OCI-LY7 (cell line): Measurements from ENCODE around the gene OR1K1.

ENCODE experiments used
- EZH2phosphoT487 ChIP-seq: fragments of 200-600 bp; sonication (generic); IDR thresholded peaks from 2 replicates; pipeline ENCODE4 v1.6.1; 2018; ENCODE audit warnings: low read depth, borderline replicate concordance, mild to moderate bottlenecking, mixed run types, antibody characterized with exemption, low read length, moderate library complexity, mixed read lengths
- TF ChIP-seq, protein P1 (sequence below): fragments of 200-600 bp; sonication (generic); conservative IDR thresholded peaks from 2 replicates; pipeline ENCODE4 v1.5.1; 2014; ENCODE audit warnings: mild to moderate bottlenecking, antibody characterized with exemption, low read length, moderate library complexity, mixed read lengths

DNA sequence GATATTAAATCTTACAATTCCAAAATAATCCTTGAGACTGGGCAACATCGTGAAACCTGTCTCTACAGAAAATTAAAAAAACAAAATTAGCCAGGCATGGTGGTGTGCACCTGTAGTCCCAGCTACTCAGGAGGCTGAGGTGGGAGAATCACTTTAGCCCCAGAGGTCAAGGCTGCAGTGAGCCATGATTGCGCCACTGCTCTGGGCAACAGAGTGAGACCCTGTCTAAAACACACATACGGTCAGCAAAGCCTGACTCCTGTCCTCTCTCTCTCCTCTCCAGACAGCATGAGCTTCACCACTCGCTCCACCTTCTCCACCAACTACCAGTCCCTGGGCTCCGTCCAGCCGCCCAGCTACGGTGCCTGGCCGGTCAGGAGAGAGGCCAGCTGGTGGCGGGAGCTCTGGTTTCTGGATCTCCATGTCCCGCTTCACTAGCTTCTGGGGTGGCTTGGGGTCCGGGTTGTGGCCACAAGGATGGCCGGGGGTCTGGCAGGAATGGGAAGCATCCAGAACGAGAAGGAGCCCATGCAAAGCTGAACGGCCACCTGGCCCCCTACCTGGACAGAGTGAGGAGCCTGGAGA is 37.4 kb downstream of the OR1K1 start:
- TF ChIP-seq, protein P1, sequence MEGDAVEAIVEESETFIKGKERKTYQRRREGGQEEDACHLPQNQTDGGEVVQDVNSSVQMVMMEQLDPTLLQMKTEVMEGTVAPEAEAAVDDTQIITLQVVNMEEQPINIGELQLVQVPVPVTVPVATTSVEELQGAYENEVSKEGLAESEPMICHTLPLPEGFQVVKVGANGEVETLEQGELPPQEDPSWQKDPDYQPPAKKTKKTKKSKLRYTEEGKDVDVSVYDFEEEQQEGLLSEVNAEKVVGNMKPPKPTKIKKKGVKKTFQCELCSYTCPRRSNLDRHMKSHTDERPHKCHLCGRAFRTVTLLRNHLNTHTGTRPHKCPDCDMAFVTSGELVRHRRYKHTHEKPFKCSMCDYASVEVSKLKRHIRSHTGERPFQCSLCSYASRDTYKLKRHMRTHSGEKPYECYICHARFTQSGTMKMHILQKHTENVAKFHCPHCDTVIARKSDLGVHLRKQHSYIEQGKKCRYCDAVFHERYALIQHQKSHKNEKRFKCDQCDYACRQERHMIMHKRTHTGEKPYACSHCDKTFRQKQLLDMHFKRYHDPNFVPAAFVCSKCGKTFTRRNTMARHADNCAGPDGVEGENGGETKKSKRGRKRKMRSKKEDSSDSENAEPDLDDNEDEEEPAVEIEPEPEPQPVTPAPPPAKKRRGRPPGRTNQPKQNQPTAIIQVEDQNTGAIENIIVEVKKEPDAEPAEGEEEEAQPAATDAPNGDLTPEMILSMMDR: no peak
- no peak for TF ChIP-seq EZH2phosphoT487
